CD4-positive, alpha-beta T cell treated with Interleukin-4 for 4 hours (primary cell): ENCODE results near the gene GFY.

ENCODE experiments used
- DNase-seq: peaks from one replicate; pipeline ENCODE4 v3.0.0-alpha.2; 2020

Gene GFY, protein sequence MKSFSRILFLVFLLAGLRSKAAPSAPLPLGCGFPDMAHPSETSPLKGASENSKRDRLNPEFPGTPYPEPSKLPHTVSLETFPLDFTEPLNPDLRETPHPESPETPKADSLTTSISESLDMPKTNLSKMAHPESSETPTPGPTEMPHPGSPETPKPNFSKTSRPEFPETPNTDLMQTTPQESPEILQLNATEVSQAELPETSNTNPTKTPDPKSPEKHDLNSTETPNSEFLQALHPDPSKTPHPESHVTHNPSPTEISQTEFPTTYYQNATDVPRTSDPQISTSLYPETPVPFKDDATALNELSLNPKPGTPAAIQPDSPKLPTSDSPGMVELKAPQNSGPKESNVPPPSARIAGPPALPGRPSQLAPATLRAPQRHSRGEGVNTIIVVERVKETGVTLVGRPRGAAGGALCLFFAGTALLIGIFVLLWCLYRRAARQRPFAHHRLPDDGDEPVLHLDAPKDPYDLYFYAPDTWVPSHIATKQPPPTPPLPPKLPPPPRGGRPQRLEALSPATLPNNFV

DNA sequence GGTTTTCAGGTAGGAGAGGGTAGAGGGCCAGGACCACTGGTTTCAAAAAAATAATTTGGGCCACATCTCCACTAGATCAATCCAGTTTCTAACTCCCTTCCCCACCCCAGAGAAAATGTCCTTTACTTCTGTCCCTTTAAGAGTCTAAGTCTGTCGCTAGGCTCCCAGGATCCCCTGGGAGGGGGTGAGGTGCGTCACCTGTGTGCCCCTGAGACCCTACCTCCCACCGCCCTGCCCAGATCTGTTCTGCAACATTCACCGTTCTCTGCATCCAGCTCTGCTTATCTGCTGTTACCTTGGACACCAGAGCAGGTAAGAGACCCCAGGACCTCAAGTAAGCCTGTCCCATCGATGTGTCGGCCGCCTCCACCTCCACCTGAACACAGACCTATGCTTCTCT is at the start of gene GFY:
Gene GFY (plus strand): TSS at position 211 of the 400 bp plus-strand sequence. CDS start 1,043 bp downstream, outside the sequence.
- no peak for DNase-seq

DNA sequence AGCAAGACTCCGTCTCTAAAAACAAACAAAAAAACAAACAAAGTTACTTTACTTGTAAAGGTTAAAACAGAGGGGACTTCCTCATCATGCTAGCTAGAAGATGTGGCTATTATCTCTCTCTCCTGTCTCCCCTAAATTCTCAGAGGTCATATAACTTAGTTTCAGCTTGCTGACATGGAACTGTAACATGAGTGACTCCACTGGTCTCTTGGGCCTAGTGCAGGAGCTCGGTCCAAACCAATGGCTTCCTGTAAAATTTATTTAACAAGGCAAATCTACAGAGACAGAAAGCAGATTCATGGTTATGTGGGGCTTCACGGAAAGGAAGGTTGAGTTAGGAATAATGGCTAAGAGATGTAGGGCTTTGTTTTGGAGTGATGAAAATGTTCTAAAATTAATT is 46.7 kb upstream of the GFY start:
- no peak for DNase-seq

DNA sequence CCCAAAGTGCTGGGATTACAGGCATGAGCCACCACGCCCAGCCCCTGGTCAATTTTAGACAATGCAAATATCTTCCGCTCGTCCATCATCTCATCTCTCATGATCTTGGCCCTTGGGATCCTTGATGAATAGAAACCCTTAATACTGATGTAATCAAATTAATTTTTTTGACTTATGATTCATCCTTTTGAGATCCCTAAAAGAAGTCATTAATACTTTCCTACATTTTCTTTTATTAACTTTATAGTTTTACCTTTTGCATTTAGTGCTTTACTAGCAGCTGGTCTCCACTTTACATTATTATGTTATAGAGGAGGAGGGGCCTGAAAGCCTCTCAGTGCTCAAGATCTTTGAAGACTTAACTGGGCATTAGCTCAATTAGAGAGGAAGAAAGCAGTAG is 44.8 kb upstream of the GFY start:
- no peak for DNase-seq

DNA sequence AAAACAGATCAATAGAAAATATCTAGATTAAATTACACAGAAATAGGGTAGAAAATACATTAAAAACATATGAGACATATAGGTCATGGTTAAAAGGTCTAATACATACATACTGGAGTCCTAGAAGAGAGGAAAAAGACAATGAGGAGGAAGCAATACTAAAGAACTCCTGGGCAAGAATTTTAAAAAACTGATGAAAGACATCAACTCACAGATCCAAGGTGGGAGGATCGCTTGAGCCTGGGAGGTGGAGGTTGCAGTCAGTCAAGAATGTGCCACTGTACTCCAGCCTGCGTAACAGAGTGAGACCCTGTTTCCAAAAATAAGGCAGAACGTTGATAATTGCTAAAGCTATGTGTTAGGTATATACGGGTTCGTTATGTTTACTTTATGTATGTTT is 42.5 kb upstream of the GFY start:
- DNase-seq = no peak

DNA sequence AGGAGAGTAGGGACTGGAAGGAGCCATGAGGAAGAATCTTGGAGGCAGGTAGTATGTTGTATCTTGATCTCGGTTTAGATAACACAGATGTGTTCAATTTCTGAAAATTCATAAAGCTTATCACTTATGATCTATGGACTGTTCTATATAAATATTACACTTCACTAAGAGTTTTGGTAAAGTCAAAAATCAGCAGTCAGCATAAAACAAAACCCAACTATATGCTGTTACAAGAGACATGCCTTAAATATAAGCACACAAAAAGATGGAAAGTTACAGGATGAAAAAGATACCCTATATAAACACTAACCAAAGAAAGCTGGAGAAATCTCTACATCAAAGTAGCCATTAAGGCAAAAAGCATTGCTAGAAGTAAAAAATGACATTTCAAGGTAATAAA is 41.6 kb upstream of the GFY start:
- DNase-seq = no peak

DNA sequence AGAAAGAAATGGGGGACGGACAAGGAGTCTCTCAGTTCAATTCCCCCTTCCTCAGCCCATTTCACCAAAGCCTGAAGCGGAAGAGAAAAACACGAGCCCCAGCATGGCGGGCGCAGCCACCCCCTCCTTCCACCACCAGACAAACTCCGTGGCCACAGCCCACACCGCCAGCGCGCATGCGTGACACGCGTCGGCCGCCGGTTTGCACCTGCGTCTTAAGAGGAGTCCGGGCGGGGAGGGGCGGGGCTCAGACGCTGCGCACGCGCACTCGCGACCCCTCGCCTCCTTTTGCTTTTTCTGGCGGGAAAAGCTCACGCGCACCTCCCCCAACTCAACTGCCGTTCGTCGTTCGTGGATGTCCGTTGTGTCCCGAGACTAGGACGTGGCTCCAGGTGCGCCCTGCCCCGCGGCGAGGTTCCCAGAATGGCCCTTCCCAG is 37.2 kb upstream of the GFY start, which contains the start of gene KASH5:
Gene KASH5 (plus strand): TSS at position 314 of the 437 bp plus-strand sequence. CDS start 2,635 bp downstream, outside the sequence.
- peak; percentile 89 for DNase-seq

DNA sequence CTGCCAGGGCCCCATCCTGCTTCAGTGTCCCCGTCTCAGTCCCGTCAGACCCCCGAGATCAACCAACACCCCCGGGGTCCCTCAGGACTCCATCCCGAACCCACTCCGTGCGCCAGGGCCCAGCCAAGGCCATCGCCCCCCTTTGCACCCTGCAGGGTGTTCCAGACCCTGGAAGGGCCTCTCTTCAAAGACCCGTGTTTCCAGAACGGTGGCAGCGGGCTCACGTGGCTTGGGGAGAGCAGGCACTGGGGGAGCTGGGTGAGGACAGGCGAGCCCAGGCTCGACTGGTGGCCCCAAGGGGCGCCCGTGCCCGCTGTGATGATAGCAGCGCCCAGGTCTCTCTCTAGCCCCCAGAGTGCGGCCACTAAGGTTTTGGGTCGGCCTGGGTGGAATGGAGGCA is 35.8 kb upstream of the GFY start:
- DNase-seq = no peak

DNA sequence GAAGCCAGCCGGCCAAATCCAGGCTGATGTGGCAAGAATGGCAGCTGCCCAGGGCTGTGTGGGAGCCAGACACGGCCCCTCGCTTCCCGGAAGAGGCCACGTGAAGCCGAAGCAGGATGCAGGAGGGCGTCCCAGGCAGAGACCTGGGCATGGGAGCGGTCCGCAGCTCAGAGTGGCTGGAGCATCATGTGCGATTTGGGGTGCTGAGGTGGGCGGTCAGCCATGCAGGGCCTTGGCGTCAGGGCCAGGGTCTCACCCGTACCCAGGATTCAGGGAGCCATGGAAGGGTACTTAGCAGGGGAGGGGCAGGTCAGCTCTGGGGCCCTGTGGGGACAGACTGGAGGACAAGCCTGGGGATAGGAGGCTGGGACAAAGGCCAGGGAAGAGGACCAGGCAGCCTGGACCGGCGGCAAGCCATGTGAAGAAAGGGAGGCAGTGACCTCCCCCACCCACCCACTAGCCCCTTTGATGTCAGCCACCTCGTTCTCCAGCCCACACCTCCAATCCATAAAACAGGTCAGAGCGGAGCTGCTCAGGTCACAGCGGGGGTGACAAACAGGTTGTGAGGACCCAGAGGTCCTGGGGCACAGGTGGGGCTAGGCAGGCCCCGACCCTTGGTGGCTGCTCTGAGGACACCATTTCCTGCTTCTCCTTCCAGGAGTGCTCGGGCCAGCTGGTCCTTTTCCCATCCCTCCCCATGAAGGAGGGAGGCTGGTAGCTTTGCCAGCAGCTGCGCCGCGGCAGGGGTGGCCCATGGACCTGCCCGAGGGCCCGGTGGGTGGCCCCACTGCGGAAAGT is 34.9 kb upstream of the GFY start:
- DNase-seq = no peak

DNA sequence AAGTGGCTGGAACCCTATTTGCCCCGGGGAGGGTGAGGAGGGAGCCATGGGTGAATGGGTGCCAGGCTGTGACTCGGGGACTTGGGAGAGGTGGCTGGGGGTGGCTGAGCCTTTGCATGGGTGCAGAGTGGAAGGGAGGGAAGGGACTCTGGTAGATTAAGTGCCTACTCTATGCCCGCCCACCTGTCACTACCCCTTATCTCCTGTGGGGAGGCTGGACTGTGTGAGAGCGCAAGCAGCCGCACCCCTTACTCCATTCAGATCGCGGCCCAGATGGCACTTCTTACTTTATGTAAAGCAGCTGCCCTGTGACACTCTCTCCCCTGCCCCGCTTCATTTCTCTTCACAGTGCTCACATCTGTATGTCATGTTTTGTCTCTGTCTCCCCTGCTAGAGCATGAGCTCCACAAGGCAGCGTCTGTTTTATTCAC is 34.2 kb upstream of the GFY start:
- DNase-seq = no peak

DNA sequence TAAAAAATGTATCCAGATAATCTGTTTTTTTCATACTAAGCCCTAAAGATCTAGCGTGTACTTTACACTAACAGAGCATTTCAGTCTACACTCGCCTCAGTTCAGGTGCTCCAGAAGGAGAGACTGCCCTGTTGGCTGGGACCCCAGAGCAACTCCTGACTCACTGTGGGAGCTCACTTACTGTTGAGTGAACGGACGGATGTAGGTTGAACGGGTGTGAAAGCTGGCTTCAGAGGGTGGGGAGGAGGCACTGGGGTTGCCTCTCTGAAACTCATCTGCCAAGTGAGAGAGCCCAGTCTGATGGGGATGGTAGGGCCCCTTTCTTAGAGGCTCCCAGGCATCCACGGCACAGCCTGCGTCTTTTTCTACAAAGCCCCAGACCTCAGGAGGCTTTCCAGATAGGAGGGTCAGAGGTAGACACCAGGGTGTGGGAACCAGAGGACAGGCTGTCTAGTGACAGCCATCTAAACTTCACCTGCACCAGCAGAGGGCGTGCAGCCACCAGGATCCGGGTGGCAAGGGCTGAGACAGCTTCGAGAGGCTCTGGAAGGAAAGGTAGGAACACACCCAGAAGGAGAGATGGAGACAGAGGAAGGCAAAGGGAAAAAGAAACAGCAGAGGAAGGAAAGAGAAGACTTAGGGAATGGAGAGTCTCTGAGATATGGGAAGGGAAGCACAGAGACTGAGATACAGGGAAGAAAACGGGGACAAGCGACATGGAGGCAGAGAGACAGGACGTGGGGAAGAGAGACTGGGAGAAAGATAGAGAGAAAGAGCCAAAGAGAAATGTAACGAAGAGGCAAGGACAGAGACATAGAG is 33.4 kb upstream of the GFY start:
- peak; percentile 82 for DNase-seq

DNA sequence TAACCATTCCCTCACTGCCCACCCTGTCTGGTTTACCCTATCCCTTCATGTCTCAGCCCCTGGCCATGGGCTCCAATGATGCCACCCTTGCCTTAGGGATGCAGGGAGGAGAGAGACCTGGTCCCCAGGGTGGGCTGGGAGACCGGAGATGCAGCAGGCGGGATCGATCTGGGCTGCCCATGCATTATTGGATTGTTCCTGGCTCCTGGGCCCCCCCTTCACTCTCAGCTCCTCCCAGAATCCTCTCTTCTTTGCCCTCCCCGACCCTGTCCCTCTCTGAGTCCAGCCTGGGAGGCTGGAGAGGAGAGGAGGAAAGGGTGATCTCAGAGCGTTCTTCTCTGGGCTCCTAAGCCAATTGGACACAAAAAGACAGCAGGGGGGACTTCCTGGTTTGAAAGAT is 31.3 kb upstream of the GFY start:
- no peak for DNase-seq

DNA sequence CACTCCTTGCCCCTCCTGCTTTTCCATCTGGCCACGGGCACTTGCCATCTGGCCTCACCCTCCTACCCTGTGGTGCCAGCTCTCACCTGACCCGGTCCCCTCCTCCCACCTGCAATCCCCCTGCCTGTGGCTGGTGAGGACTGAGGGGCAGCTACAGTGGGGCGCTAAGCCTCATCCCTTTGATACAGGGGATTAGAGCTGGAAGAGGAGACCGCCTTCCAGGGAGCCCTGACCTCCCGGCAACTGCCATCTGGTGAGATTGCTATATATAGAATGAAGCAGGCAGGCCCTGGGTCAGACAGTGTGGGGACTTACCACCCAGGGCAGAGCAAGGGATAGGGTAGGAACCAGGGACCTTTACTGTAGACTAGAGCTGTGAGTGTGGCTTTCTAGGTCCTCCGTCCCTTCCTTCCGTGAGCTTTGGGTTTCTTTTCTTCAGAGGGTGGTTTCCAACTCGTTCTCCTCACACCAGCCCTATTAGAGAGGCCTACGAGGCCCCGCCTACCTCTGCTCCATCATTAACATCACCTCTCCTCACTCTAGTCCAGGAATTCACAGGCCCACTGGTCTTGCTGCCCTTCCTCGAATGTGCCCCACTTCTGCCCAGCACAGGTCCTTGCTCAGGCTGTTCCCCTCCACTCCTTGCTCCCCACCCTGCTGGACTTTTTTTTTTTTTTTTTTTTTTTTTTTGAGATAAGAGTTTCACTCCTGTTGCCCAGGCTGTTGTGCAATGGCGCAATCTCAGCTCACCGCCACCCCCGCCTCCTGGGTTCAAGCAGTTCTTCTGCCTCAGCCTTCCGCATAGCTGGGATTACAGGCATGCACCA is 29.4 kb upstream of the GFY start:
- no peak for DNase-seq

DNA sequence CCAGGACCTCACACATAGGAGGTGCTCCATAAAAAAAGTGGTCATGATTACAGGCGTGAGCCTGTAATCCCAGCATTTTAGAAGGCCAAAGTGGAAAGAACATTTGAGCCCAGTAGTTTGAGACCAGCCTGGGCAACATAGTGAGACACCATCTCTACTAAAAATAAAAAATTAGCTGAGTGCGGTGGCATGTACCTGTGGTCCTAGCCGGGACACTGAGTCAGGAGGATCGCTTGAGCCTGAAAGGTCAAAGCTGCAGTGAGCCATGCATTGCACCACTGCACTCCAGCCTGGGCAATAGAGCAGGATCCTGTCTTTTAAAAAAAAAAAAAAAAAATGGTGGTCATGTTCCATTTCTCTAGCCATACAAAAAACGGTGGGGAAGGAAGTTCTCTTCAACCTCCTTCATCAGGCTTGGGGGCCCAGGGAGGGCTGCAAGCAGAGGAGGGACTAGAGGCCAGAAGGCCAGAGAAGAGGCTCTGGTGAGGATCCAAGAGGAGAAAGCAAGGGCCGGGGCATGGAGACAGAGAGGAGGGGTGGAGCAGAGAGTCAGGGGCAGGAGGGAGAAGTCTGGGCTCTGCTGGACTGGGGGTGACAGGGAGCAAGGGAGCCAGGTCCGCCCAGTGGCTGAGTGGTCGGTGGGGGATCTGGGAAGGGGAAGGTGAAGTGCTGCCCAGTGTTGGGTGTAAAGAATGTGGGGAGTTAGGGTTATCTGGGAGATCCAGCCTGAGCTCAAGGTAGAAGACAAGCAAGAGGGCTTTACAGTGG is 28.3 kb upstream of the GFY start:
- DNase-seq = no peak

DNA sequence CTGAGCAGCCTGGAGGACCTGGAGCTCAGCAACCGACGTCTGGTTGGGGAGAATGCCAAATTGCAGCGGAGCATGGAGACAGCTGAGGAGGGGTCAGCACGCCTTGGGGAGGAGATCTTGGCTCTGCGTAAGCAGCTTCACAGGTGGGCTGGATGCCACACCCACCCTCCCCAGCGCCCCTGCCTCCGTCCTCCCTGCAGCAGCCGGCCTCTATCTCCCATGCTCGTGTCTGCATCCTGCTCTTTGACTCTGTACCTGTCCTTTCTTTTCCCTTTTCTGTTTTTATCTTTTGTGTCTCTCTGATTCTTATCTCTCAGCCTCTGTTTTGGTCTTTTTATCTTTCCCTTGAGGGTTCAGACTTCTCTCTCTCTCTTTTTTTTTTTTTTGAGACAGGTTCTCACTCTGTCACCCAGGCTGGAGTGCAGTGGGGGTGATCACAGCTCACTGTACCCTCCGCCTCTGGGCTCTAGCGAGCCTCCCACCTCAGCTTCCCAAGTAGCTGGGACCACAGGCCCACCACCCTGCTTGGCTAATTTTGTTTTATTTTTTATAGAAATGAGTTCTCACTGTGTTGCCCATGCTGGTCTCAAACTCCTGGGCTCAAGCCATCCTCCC is 27.1 kb upstream of the GFY start:
- no peak for DNase-seq

DNA sequence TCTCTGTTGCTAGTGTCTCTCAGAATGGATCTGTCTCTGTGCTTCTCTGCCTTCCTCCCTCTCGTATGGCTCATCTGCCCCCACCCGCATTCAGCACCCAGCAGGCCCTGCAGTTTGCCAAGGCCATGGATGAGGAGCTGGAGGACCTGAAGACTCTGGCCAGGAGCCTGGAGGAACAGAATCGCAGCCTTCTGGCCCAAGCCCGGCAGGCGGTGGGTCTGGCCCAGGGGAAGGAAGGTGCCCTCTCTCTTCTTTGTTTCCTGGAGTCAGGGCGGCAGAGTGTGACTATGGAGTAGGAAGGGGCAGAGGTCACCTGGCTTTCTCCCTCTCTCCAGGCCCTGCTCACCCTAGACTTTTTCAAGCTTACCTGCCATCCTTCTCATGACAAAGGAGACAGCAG is 26.3 kb upstream of the GFY start:
- no peak for DNase-seq

DNA sequence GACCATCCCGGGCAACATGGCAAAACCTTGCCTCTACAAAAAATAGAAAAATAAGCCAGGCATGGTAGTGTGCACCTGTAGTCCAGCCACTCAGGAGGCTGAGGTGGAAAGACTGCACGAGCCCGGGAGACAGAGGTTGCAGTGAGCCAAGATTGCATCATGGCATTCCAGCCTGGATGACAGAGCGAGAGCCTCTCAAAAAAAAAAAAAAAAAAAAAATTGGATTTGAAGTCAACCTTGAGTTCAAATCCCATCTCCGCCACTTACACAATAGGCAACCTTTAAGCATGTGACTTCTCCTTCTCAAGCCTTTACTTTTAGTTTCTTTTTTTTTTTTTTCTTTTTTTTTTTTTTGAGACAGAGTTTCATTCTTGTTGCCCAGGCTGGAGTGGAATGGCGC is 25.2 kb upstream of the GFY start:
- no peak for DNase-seq

DNA sequence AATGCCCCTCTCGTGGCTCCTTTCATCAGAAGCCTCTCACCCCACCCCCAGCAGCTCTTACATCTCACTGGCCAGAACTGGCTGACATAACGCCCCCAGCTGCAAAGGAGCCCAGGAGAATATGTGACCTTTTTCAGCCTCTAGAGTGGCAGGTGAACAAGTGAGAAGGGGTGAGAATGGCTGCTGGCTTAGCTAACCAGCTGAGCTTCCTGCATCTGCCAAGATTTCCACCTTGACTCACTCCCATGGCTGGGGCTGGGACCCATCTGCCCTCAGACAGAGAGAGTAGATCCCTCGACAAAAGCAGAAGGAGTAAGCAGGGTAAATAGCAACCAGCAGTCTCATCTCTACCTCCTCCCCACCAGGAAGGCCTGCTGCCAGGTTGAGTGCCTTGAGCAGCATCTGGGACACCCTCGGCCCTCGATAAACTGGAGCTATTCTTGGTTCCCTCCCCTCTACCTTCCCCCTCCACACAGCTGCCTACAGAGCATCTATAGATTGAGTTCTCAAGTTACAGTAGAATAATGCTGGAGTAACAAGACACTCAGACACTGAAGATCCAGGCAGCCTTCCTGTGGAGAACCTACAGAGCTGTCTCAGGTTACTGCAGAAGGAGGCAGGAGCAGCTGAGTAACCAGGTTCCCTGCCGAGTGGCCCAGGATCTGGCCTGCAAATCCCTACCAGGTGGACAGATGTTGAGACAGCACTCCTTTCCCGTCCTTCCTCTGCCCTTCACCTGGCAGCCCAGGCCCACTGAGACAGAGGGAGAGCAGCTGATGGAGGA is 21.6 kb upstream of the GFY start:
- DNase-seq = no peak

DNA sequence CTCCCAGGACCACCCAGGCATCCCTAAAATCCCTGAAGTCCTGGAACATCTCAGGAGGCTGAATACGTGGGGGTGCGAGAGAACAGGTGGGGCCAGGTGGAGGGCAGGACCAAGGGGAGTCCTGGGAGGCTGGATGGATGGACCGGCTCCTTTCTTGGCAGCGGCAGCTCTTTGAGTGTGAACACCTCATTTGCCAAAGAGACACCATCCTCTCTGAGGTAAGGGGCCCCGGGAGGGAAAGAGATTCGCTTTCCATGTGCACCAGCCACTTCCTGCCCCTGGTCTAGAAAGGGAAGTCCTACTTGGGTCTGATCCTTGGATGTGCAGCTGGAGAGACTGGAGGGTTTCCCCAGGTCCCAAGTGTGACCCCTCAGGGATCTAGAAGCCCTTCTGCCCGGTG is 18.1 kb upstream of the GFY start:
- DNase-seq = no peak

DNA sequence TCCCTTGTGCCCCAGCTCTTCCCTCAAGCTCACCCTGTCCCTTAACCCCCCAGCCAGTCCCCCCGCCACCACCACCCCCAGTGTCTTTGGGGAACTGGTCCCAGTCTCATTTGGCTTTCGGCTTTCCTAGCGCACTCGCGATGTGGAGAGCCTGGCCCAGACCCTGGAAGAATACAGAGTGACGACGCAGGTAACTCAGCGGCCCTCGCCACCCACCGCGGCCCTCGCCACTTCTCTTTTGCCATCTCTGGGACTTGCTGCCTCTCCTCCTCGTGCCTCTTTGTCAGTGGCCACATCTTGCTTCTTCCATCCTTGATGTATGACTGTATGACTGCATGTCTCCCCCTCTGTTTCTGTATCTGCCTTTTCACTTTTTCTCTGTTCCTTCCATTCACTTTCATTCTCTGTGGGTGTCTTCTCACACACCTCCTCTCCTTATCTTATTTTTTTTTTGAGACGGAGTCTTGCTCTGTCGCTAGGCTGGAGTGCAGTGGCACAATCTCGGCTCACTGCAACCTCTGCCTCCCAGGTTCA is 17.6 kb upstream of the GFY start:
- no peak for DNase-seq
